Keratinocyte (primary cell): ENCODE data around the gene GLRX3. TPM values are rescaled to one million over a fixed set of nuclear protein-coding genes. Genes with fewer than 3 reads are reported as not detected.

ENCODE experiments used
- DNase-seq: peaks from one replicate; pipeline ENCODE4 v3.0.0-alpha.2; 2011; ENCODE audit warnings: low read depth, missing footprints, low spot score
- FAIRE-seq: peaks from 2 replicates; lab custom pipeline; 2011; peaks lifted over from hg19 to GRCh38; lab: Jason Lieb, UNC
- H2AFZ ChIP-seq: 2 replicates; pipeline ENCODE4 v1.6.0; 2012; ENCODE audit warnings: low read length, control low read depth, inconsistent platforms; ENCODE audit not compliant: control insufficient read depth
- H3K27ac ChIP-seq: 2 replicates; pipeline ENCODE4 v1.5.1; 2011; ENCODE audit warnings: low read length; ENCODE audit not compliant: control insufficient read depth, insufficient read depth
- H3K27me3 ChIP-seq: 3 replicates; pipeline ENCODE4 v1.6.0; 2011; ENCODE audit warnings: low read length; ENCODE audit not compliant: control insufficient read depth, insufficient read depth; ENCODE audit errors: extremely low read depth
- H3K36me3 ChIP-seq, 2 experiments: 2 replicates in 1 of 2; 3 replicates in 1 of 2; pipeline ENCODE4 v1.5.1; 2011; ENCODE audit warnings: low read length in 2 of 2, mild to moderate bottlenecking in 1 of 2; ENCODE audit not compliant: control insufficient read depth in 2 of 2, insufficient read depth in 2 of 2; ENCODE audit errors: extremely low read depth in 1 of 2
- H3K4me1 ChIP-seq: 3 replicates; pipeline ENCODE4 v1.5.1; 2011; ENCODE audit warnings: low read length; ENCODE audit not compliant: control insufficient read depth, insufficient read depth; ENCODE audit errors: extremely low read depth
- H3K4me2 ChIP-seq: 3 replicates; pipeline ENCODE4 v1.6.0; 2011; ENCODE audit warnings: low read depth, low read length; ENCODE audit not compliant: control insufficient read depth, insufficient read depth; ENCODE audit errors: extremely low read depth
- H3K4me3 ChIP-seq, 3 experiments: fragments of 200-600 bp in 1 of 3; sonication (generic) in 1 of 3; 2 replicates in 2 of 3; 3 replicates in 1 of 3; pipeline ENCODE4 v1.5.1; 2011 to 2016; ENCODE audit warnings: low read length in 3 of 3, mild to moderate bottlenecking in 3 of 3, control low read depth in 2 of 3, inconsistent platforms in 1 of 3, low read depth in 1 of 3, mixed read lengths in 1 of 3, mixed run types in 1 of 3, moderate library complexity in 1 of 3; ENCODE audit not compliant: control insufficient read depth in 2 of 3, insufficient read depth in 2 of 3; ENCODE audit errors: extremely low read depth in 1 of 3
- H3K79me2 ChIP-seq: 2 replicates; pipeline ENCODE4 v1.6.0; 2012; ENCODE audit warnings: low read length; ENCODE audit not compliant: control insufficient read depth, insufficient read depth
- H3K9ac ChIP-seq: 3 replicates; pipeline ENCODE4 v1.6.0; 2011; ENCODE audit warnings: low read length; ENCODE audit not compliant: control insufficient read depth, insufficient read depth; ENCODE audit errors: extremely low read depth
- H3K9me1 ChIP-seq: 3 replicates; pipeline ENCODE4 v1.6.0; 2011; ENCODE audit warnings: low read length; ENCODE audit not compliant: control insufficient read depth, insufficient read depth; ENCODE audit errors: extremely low read depth
- H3K9me3 ChIP-seq: 2 replicates; pipeline ENCODE4 v1.5.1; 2012; ENCODE audit warnings: low read depth, low read length; ENCODE audit not compliant: control insufficient read depth
- H4K20me1 ChIP-seq: 3 replicates; pipeline ENCODE4 v1.6.0; 2011; ENCODE audit warnings: low read length; ENCODE audit not compliant: control insufficient read depth, insufficient read depth; ENCODE audit errors: extremely low read depth
- CTCF ChIP-seq, 3 experiments: IDR thresholded peaks in 1 of 3; conservative IDR thresholded peaks in 1 of 3; optimal IDR thresholded peaks in 1 of 3; 2 replicates in 2 of 3; 3 replicates in 1 of 3; pipeline versions ENCODE3 to v1.5.1; 2011; ENCODE audit warnings: low read length in 3 of 3, mild to moderate bottlenecking in 3 of 3, moderate library complexity in 2 of 3, control low read depth in 1 of 3, inconsistent platforms in 1 of 3; ENCODE audit not compliant: insufficient read depth in 2 of 3; ENCODE audit errors: extremely low read depth in 1 of 3
- EZH2 ChIP-seq: IDR thresholded peaks from one replicate; pipeline ENCODE4 v1.6.1; 2012; ENCODE audit warnings: inconsistent platforms, mild to moderate bottlenecking, low read length, moderate library complexity
- dilution Hi-C: fragments of 300-500 bp; cut with MboI; formaldehyde crosslinking; loops from one replicate; pipeline ENCODE4 v1.7.0; 2020; ENCODE audit warnings: low sequenced_read_pairs; ENCODE audit not compliant: extremely low pct_ligation_motif_present
- polyA plus RNA-seq, 5 experiments: library from polyadenylated mRNA; depleted of rRNA in 3 of 5; stranded (reverse) in 3 of 5; stranded (forward) in 1 of 5; unstranded in 1 of 5; fragments of >200 nt; gene quantifications; 1 replicate in 1 of 5; 2 replicates in 3 of 5; 3 replicates in 1 of 5; pipeline versions ENCODE4 v1.2.1 to v1.2.3, GENCODE V29; 2011 to 2012; ENCODE audit warnings: missing spikeins in 2 of 5, low read depth in 1 of 5, low replicate concordance in 1 of 5

The GLRX3 gene
- polyA plus RNA-seq, 1 donor (not counting 4 experiments of a cell fraction or from before 2014, with no cell fraction given): 215 TPM

- Histone ChIP-seq H3K79me2 (peaks cover 11% of the 10 kb centered on the region), H3K9me1 (no peaks in the 10 kb centered on the region), H3K4me2 (peak overlapping the region; percentile 99), H3K9ac (peak overlapping the region; percentile 95), H4K20me1 (no peaks in the 10 kb centered on the region), H2AFZ (no peak overlapping the region), H3K36me3 (peaks cover 0 to 1% of the 10 kb centered on the region in 2 experiments), H3K4me3 (peak overlapping the region; percentile 85 to 97 (median 86)), H3K27ac (no peak overlapping the region), H3K4me1 (peaks cover 15% of the 10 kb centered on the region), H3K27me3 (no peaks in the 10 kb centered on the region), H3K9me3 (no peaks in the 10 kb centered on the region)
- TF ChIP-seq EZH2: no peak
- TF ChIP-seq CTCF (optimal IDR thresholded peaks at IDR 0.05 in 1 of 3, IDR thresholded peaks at IDR 0.05 in 1 of 3, conservative IDR thresholded peaks at IDR 0.05 in 1 of 3; ENCODE audit: extremely low read depth in 1 of 3, insufficient read depth in 2 of 3, low read length in 3 of 3): no peak
- no peak for DNase-seq
- no peak for FAIRE-seq
- dilution Hi-C loops: no loop called here
These were observed 27.1 kb upstream of the GLRX3 start for GRCh38 chr10:130108934-130109604.

- DNase-seq: no peak
- Histone ChIP-seq H4K20me1 (no peaks in the 10 kb centered on the region), H3K27ac (peak overlapping the region; percentile 94), H3K79me2 (peaks cover 11% of the 10 kb centered on the region), H3K4me2 (peak overlapping the region; percentile 99), H3K9me1 (no peaks in the 10 kb centered on the region), H3K4me1 (peaks cover 15% of the 10 kb centered on the region), H3K9me3 (no peaks in the 10 kb centered on the region), H3K27me3 (no peaks in the 10 kb centered on the region), H3K36me3 (no peaks in the 10 kb centered on the region), H3K9ac (peak overlapping the region; percentile 95), H2AFZ (peak overlapping the region; percentile 99), H3K4me3 (peak overlapping the region; percentile 85 to 97 (median 86))
- FAIRE-seq: peak; percentile 74
- dilution Hi-C loops: no loop called here
- TF ChIP-seq CTCF (optimal IDR thresholded peaks at IDR 0.05 in 1 of 3, IDR thresholded peaks at IDR 0.05 in 1 of 3, conservative IDR thresholded peaks at IDR 0.05 in 1 of 3; ENCODE audit: extremely low read depth in 1 of 3, insufficient read depth in 2 of 3, low read length in 3 of 3): peak; percentile 61 to 76 (median 76)
- no peak for TF ChIP-seq EZH2
These were observed 26.4 kb upstream of the GLRX3 start for GRCh38 chr10:130109796-130110245.
